ENCODE measurements around the gene LMOD3.

DNA sequence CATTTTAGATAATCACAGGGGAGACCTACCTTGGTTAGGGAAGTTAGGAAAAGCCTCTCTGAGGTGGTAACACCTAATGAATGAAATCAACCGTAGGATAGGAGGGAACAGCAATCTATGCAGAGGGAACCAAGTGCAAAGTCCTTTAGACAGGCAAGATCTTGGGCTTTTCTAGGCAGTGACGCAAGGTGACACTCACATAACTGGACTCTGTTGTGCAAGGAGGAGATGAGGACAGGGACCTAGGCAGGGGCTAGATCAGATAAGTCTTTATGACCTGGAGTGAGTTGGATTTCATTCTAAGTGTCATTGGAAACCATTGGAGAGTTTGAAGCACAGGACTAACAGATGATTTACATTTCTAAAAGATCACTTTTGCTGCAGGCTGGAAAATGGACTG, 4.6 kb upstream of the LMOD3 start:
- TF ChIP-seq POLR2AphosphoS5 (IDR thresholded peaks at IDR 0.05) (no peak), POLR2A (IDR thresholded peaks at IDR 0.05) (no peak), EP300 (IDR thresholded peaks at IDR 0.05) (no peak)
- TF ChIP-seq, protein P1, sequence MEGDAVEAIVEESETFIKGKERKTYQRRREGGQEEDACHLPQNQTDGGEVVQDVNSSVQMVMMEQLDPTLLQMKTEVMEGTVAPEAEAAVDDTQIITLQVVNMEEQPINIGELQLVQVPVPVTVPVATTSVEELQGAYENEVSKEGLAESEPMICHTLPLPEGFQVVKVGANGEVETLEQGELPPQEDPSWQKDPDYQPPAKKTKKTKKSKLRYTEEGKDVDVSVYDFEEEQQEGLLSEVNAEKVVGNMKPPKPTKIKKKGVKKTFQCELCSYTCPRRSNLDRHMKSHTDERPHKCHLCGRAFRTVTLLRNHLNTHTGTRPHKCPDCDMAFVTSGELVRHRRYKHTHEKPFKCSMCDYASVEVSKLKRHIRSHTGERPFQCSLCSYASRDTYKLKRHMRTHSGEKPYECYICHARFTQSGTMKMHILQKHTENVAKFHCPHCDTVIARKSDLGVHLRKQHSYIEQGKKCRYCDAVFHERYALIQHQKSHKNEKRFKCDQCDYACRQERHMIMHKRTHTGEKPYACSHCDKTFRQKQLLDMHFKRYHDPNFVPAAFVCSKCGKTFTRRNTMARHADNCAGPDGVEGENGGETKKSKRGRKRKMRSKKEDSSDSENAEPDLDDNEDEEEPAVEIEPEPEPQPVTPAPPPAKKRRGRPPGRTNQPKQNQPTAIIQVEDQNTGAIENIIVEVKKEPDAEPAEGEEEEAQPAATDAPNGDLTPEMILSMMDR (IDR thresholded peaks at IDR 0.05) = no peak
